ENCODE data around the gene APCDD1L.
A peak's percentile ranks its signal among the peaks of the same experiment; 100 is the strongest.
"Not testable (repeated sequence)": the region's sequence is repeated elsewhere in the genome, so short reads cannot be mapped to it uniquely, and the experiment has no call there.

The APCDD1L gene

GRCh38 chr20:58436868-58437645, 78.1 kb downstream of the APCDD1L start:
- DNase-seq (no peak), ATAC-seq (replicated peaks) (no peak)
- Mint-ChIP-seq H3K4me1 (ENCODE audit: low read depth in 2 of 2) (peaks cover 24 to 51% of the 10 kb centered on the region in 2 donors), H3K27ac (no peak overlapping the region), H3K36me3 (ENCODE audit: insufficient read depth) (peaks cover 34% of the 10 kb centered on the region), H3K9me3 (no peaks in the 10 kb centered on the region), H3K4me3 (no peak overlapping the region), H3K27me3 (no peaks in the 10 kb centered on the region)

- peaks cover 32 to 50% of the 10 kb centered on the region in 2 donors for H3K4me1 Mint-ChIP-seq (ENCODE audit: low read depth in 2 of 2)
Observed at GRCh38 chr20:58435237-58435636, 80.0 kb downstream of the APCDD1L start.

GRCh38 chr20:58434326-58434725, 80.9 kb downstream of the APCDD1L start:
- no peak overlapping the region for H3K27ac Mint-ChIP-seq
- H3K27me3 Mint-ChIP-seq = no peaks in the 10 kb centered on the region
- ATAC-seq (replicated peaks) (no peak), DNase-seq (no peak)
- H3K9me3 Mint-ChIP-seq = no peaks in the 10 kb centered on the region
- H3K36me3 Mint-ChIP-seq (ENCODE audit: insufficient read depth) = peaks cover 26% of the 10 kb centered on the region
- no peak overlapping the region for H3K4me3 Mint-ChIP-seq
- peaks cover 32 to 47% of the 10 kb centered on the region in 2 donors for H3K4me1 Mint-ChIP-seq (ENCODE audit: low read depth in 2 of 2)

More at GRCh38 chr20:58435237-58435636, 80.0 kb downstream of the APCDD1L start:
- no peak overlapping the region for H3K4me3 Mint-ChIP-seq
- ATAC-seq (replicated peaks) (no peak), DNase-seq (no peak)
- peaks cover 23% of the 10 kb centered on the region for H3K36me3 Mint-ChIP-seq (ENCODE audit: insufficient read depth)
- no peaks in the 10 kb centered on the region for H3K27me3 Mint-ChIP-seq
- H3K27ac Mint-ChIP-seq = peak overlapping the region in 1 of 2 donors; percentile 66
- no peaks in the 10 kb centered on the region for H3K9me3 Mint-ChIP-seq

GRCh38 chr20:58433759-58434158, 81.4 kb downstream of the APCDD1L start:
- peaks cover 26% of the 10 kb centered on the region for H3K36me3 Mint-ChIP-seq (ENCODE audit: insufficient read depth)
- no peak for ATAC-seq (replicated peaks)
- H3K4me3 Mint-ChIP-seq = no peak overlapping the region
- H3K9me3 Mint-ChIP-seq = no peaks in the 10 kb centered on the region
- H3K27me3 Mint-ChIP-seq = no peaks in the 10 kb centered on the region
- no peak for DNase-seq
- peak overlapping the region; percentile 53 to 83 for H3K27ac Mint-ChIP-seq
- peaks cover 34 to 47% of the 10 kb centered on the region in 2 donors for H3K4me1 Mint-ChIP-seq (ENCODE audit: low read depth in 2 of 2)

GRCh38 chr20:58433029-58433647, 82.1 kb downstream of the APCDD1L start:
- peak overlapping the region; percentile 53 to 83 for H3K27ac Mint-ChIP-seq
- H3K4me3 Mint-ChIP-seq = no peak overlapping the region
- no peaks in the 10 kb centered on the region for H3K27me3 Mint-ChIP-seq
- H3K4me1 Mint-ChIP-seq (ENCODE audit: low read depth in 2 of 2) = peaks cover 38 to 42% of the 10 kb centered on the region in 2 donors
- H3K9me3 Mint-ChIP-seq = no peaks in the 10 kb centered on the region
- DNase-seq (no peak), ATAC-seq (replicated peaks) (no peak)
- H3K36me3 Mint-ChIP-seq (ENCODE audit: insufficient read depth) = peaks cover 25% of the 10 kb centered on the region

GRCh38 chr20:58432186-58432954, 82.8 kb downstream of the APCDD1L start:
- Mint-ChIP-seq H3K4me1 (ENCODE audit: low read depth in 2 of 2) (peaks cover 33 to 36% of the 10 kb centered on the region in 2 donors), H3K36me3 (ENCODE audit: insufficient read depth) (peaks cover 21% of the 10 kb centered on the region), H3K27ac (peak overlapping the region; percentile 66 to 83), H3K27me3 (no peaks in the 10 kb centered on the region), H3K4me3 (no peak overlapping the region), H3K9me3 (no peaks in the 10 kb centered on the region)
- DNase-seq (no peak), ATAC-seq (replicated peaks) (no peak)

GRCh38 chr20:58431134-58431533, 84.1 kb downstream of the APCDD1L start:
- peaks cover 17% of the 10 kb centered on the region for H3K36me3 Mint-ChIP-seq (ENCODE audit: insufficient read depth)
- no peak for ATAC-seq (replicated peaks)
- no peaks in the 10 kb centered on the region for H3K27me3 Mint-ChIP-seq
- H3K27ac Mint-ChIP-seq = peak overlapping the region in 1 of 2 donors; percentile 66
- DNase-seq = no peak
- H3K4me3 Mint-ChIP-seq = no peak overlapping the region
- H3K9me3 Mint-ChIP-seq = no peaks in the 10 kb centered on the region
- H3K4me1 Mint-ChIP-seq (ENCODE audit: low read depth in 2 of 2) = peaks cover 30 to 33% of the 10 kb centered on the region in 2 donors

- H3K4me1 Mint-ChIP-seq (ENCODE audit: low read depth in 2 of 2) = peaks cover 29 to 30% of the 10 kb centered on the region in 2 donors
- no peak for ATAC-seq (replicated peaks)
- H3K27me3 Mint-ChIP-seq = no peaks in the 10 kb centered on the region
- H3K9me3 Mint-ChIP-seq = no peaks in the 10 kb centered on the region
- H3K4me3 Mint-ChIP-seq = no peak overlapping the region
- H3K36me3 Mint-ChIP-seq (ENCODE audit: insufficient read depth) = peaks cover 10% of the 10 kb centered on the region
- DNase-seq = no peak
- no peak overlapping the region for H3K27ac Mint-ChIP-seq
Observed at GRCh38 chr20:58429303-58429702, 85.9 kb downstream of the APCDD1L start.

GRCh38 chr20:58428364-58428763, 86.8 kb downstream of the APCDD1L start:
- H3K27ac Mint-ChIP-seq = no peak overlapping the region
- H3K4me1 Mint-ChIP-seq (ENCODE audit: low read depth in 2 of 2) = peaks cover 25 to 27% of the 10 kb centered on the region in 2 donors
- DNase-seq (no peak), ATAC-seq (replicated peaks) (no peak)
- no peak overlapping the region for H3K4me3 Mint-ChIP-seq
- H3K9me3 Mint-ChIP-seq = no peaks in the 10 kb centered on the region
- no peaks in the 10 kb centered on the region for H3K27me3 Mint-ChIP-seq
- H3K36me3 Mint-ChIP-seq (ENCODE audit: insufficient read depth) = peaks cover 10% of the 10 kb centered on the region

GRCh38 chr20:58427571-58427970, 87.6 kb downstream of the APCDD1L start:
- H3K27ac Mint-ChIP-seq; DNase-seq; H3K4me3 Mint-ChIP-seq; H3K27me3 Mint-ChIP-seq; H3K9me3 Mint-ChIP-seq; ATAC-seq (replicated peaks): not testable (repeated sequence)
- peaks cover 18 to 20% of the 10 kb centered on the region in 2 donors for H3K4me1 Mint-ChIP-seq (ENCODE audit: low read depth in 2 of 2)
- H3K36me3 Mint-ChIP-seq (ENCODE audit: insufficient read depth) = peaks cover 14% of the 10 kb centered on the region

GRCh38 chr20:58424218-58424969, 90.8 kb downstream of the APCDD1L start:
- Mint-ChIP-seq H3K36me3 (ENCODE audit: insufficient read depth) (peaks cover 21% of the 10 kb centered on the region), H3K27me3 (no peaks in the 10 kb centered on the region), H3K27ac (peak overlapping the region; percentile 30 to 63), H3K9me3 (no peaks in the 10 kb centered on the region), H3K4me3 (no peak overlapping the region), H3K4me1 (ENCODE audit: low read depth in 2 of 2) (peaks cover 11 to 12% of the 10 kb centered on the region in 2 donors)
- no peak for ATAC-seq (replicated peaks)
- no peak for DNase-seq

- no peak overlapping the region for H3K4me3 Mint-ChIP-seq
- peaks cover 15 to 18% of the 10 kb centered on the region in 2 donors for H3K4me1 Mint-ChIP-seq (ENCODE audit: low read depth in 2 of 2)
- peaks cover 18% of the 10 kb centered on the region for H3K36me3 Mint-ChIP-seq (ENCODE audit: insufficient read depth)
- DNase-seq (no peak), ATAC-seq (replicated peaks) (no peak)
- H3K27me3 Mint-ChIP-seq = no peaks in the 10 kb centered on the region
- H3K9me3 Mint-ChIP-seq = no peaks in the 10 kb centered on the region
- peak overlapping the region in 1 of 2 donors; percentile 58 for H3K27ac Mint-ChIP-seq
Observed at GRCh38 chr20:58421497-58421850, 93.7 kb downstream of the APCDD1L start.

Measured in effector memory CD8-positive, alpha-beta T cell (primary cell).